HG03469 (cell line): ENCODE results near the gene CRYBB1.

Experiments used
- ATAC-seq: cut with Tn5 transposase; IDR thresholded peaks from one replicate; pipeline ENCODE4 v1.9.1; 2021; ENCODE audit warnings: mild to moderate bottlenecking, moderate library complexity, moderate number of reproducible peaks; ENCODE audit not compliant: unreplicated experiment

CRYBB1 gene

GRCh38 chr22:26559961-26560575 is 57.8 kb downstream of the CRYBB1 start:
- ATAC-seq = no peak

DNA sequence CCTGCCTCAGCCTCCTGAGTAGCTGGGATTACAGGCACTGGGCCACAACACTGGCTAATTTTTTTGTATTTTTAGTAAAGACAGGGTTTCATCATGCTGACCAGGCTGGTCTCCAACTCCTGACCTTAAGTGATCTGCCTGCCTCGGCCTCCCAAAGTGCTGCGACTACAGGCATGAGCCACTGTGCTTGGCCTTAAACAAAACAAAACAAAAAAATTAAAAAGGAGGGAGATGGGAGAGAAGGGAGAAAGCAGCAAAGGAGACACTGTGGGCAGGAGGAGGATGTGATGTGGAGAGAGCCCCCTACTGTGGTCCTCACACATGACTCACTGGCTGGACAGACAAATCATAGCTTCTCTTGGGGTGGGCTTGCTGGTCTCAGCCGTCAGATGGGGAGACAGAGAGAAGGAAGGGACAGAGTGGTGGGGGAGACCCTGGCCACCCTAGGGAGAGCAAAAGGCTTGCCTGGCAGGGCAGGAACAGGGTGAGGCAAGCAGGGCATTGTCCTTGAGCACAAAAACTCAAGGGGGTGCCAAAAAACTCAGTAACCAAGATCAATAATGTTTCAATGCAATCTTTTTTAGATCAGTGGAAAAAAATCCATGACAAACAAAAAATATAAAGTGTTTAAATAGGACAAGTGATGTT is 59.5 kb downstream of the CRYBB1 start:
- no peak for ATAC-seq

DNA sequence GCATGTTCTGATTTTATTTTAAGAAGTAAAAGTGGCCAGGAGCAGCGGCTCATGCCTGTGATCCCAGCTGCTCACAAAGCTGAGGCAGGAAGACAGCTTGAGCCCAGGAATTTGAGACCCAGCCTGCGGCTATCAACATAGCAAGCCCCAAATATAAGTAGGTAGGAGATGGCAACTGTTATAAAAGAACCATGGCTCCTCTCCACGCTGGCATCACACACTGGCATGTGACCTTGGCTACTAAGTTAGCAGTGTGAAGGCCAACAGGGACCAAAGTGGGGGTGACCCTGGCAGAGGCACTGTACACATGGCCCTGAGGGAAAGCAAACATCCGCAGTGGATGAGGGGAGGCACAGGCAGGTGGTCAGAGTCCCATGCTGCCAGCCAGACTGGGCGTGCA is 60.9 kb downstream of the CRYBB1 start:
- no peak for ATAC-seq

- ATAC-seq = no peak
Observed at GRCh38 chr22:26555478-26555877, 62.3 kb downstream of the CRYBB1 start.

DNA sequence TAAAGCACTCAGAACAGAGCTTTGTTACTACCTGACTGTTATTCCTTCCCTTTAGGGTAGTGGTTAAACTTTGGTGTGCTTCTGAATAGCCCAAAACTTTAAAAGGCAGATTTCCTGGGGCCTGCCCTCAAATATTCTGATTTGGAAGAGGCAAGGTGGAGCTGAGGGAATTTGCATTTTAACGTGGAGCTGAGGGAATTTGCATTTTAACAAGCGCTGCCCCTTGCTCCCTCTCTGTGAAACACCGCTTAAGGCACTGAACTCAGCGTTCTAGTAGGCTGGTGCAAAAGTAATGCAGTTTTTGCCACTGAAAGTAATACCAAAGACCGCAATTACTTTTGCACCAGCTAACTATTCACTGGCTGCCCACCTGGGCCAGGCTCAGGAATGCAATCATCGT is 62.9 kb downstream of the CRYBB1 start:
- ATAC-seq = no peak

DNA sequence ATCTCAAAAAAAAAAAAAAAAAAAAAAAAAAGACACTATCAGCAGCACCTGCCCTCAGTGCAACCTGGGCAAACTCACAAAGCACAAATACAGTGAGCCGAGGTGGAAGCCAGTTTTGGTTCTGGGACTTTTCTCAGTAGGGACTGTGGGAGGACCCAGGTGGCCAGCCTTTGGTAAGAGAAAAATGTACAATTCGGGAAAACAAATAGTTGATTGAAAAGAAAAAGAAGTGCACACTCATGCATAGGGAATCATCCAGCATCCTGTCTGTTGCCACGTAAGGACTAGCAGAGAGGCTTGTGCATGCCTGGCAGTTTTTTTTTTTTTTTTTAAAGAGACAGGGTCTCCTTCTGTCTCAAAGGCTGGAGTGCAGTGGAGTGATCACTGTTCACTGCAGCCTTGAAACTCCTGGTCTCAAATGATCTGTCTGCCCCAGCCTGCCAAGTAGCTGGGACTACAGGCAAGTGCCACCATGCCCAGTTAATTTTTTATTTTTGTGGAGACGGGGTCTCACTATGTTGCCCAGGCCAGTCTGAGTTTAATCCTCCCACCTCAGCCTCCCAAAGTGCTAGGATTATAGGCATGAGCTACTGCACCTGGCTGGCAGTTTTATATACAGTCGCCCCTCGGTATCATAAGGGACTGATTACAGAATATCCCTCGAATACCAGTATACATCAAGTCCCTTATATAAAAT is 64.6 kb downstream of the CRYBB1 start:
- no peak for ATAC-seq

DNA sequence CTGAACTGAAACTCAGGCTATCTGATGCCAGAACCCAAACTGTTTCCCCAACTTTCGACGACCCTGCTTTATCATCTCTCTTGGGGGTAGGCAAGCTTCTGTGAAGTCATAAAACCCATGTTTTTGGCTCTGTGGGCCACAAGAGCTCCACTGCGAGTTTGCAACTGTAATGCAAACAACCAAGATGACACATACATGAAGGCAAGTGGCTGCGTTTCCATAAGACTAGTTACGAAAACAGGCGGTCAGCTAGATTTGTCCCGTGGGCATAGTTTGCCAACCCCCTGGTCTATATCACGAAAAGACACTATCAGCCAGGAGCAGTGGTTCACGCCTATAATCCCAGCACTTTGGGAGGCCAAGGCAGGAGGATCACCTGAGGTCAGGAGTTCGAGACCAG is 65.4 kb downstream of the CRYBB1 start:
- ATAC-seq = no peak

GRCh38 chr22:26551568-26551967 is 66.3 kb downstream of the CRYBB1 start:
- no peak for ATAC-seq

- ATAC-seq = no peak
Observed at GRCh38 chr22:26550498-26551033, 67.3 kb downstream of the CRYBB1 start.

- no peak for ATAC-seq
Observed at GRCh38 chr22:26549902-26550497, 67.8 kb downstream of the CRYBB1 start.
